Right lobe of liver (tissue), 4 donors: Measurements from ENCODE around the gene TBX2.

Experiments used
- CTCF ChIP-seq, 4 donors: fragments of 200-600 bp in 3 of 4; fragments of 450-650 bp in 1 of 4; IDR thresholded peaks; one replicate each; pipeline versions ENCODE4 v1.5.1 to v1.8.0; 2016 to 2022; ENCODE audit warnings: antibody characterized with exemption in 4 of 4, mild to moderate bottlenecking in 2 of 4
- POLR2A ChIP-seq: fragments of 450-650 bp; IDR thresholded peaks from one replicate; pipeline ENCODE4 v1.6.1; 2017; ENCODE audit warnings: antibody characterized with exemption, mild to moderate bottlenecking
- donor health status: DM: no; HTN: no; CAD: no.
- donor health status: DM: no; HTN: no; CAD: no.
- donor health status: DM: no; HTN: yes; CAD: no.

- TF ChIP-seq CTCF (IDR thresholded peaks at IDR 0.05) (no peak), POLR2A (no peak)
Measured at GRCh38 chr17:61398721-61399130, 917 bp upstream of the TBX2 start.
